Measurements from ENCODE around the gene BARHL1.
"Not testable (repeated sequence)": the region's sequence is repeated elsewhere in the genome, so short reads cannot be mapped to it uniquely, and the experiment has no call there.

The BARHL1 gene

DNA sequence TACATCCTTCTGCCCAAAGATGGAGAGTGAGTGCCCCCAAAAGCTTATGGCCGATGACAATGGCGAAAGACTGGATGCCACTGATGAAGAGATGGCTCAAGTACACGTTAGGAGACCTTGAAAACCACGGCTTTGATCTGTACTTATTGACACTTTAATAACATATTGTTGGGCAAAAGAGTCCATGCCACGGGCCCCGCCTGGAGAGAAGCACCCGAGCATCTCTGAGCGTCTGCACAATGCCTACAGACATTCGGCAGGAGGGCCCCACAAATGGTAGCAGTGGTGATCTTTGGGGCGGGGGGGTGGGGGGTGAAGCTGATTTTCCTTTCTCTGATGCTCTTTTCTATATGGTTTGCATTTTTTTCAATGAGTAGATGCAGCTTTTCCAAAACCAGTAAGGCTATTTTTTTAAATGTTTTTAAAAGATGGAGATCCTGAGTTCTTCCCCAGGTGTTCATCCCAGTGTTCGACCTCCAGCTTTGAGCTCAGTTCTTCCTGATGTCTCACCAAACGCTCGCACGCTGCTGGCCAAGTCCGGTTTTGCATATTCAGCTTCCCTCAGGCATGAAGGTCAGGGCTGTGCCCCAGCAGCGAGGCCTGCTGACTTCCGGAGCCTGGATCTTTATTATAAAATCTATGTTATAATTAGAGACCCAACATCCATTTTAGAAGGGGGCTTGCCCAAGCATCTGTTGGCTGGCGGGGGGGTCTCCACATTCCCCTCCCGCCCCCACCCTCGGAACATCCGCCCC, 34.3 kb upstream of the BARHL1 start:
- no peak overlapping the region for H3K4me3 ChIP-seq (ENCODE audit: low read length)
- no peak for TF ChIP-seq ZNF274 (IDR thresholded peaks at IDR 0.05; ENCODE audit: low read depth, low read length)

GRCh38 chr9:132548751-132549640, 33.4 kb upstream of the BARHL1 start:
- no peak for TF ChIP-seq ZNF274 (IDR thresholded peaks at IDR 0.05; ENCODE audit: low read depth, low read length)
- no peak overlapping the region for H3K4me3 ChIP-seq (ENCODE audit: low read length)

- H3K4me3 ChIP-seq (ENCODE audit: low read length): no peak overlapping the region
- no peak for TF ChIP-seq ZNF274 (IDR thresholded peaks at IDR 0.05; ENCODE audit: low read depth, low read length)
Measured at GRCh38 chr9:132551556-132551955, 30.9 kb upstream of the BARHL1 start.

GRCh38 chr9:132552041-132552440, 30.4 kb upstream of the BARHL1 start:
- no peak for TF ChIP-seq ZNF274 (IDR thresholded peaks at IDR 0.05; ENCODE audit: low read depth, low read length)
- no peak overlapping the region for H3K4me3 ChIP-seq (ENCODE audit: low read length)

GRCh38 chr9:132554755-132555154, 27.7 kb upstream of the BARHL1 start:
- no peak overlapping the region for H3K4me3 ChIP-seq (ENCODE audit: low read length)
- no peak for TF ChIP-seq ZNF274 (IDR thresholded peaks at IDR 0.05; ENCODE audit: low read depth, low read length)

- H3K4me3 ChIP-seq (ENCODE audit: low read length): no peak overlapping the region
Measured at GRCh38 chr9:132555528-132555927, 26.9 kb upstream of the BARHL1 start.

GRCh38 chr9:132556235-132556634, 26.2 kb upstream of the BARHL1 start:
- no peak for TF ChIP-seq ZNF274 (IDR thresholded peaks at IDR 0.05; ENCODE audit: low read depth, low read length)
- H3K4me3 ChIP-seq (ENCODE audit: low read length): no peak overlapping the region

More at GRCh38 chr9:132555528-132555927, 26.9 kb upstream of the BARHL1 start:
- no peak for TF ChIP-seq ZNF274 (IDR thresholded peaks at IDR 0.05; ENCODE audit: low read depth, low read length)

DNA sequence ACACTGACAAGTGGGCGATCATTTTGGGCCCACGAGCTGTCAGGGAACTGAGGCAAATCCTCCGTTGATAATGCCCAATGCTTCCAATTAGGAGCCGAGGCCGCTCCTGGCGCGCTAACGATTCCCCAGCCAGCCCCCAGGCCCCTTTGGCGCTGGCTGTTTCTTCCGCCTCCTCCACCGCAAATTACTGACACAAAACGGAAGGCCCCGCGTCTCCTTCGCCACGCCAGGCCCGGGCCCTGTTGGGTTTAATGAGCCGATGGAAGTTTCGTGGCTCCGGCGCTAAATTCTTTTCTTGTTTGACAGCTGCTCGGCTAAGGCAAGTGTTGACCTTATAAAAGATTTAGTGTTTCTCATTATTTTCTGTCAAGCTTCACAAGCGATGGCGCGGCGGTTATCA, 25.7 kb upstream of the BARHL1 start:
- no peak for TF ChIP-seq ZNF274 (IDR thresholded peaks at IDR 0.05; ENCODE audit: low read depth, low read length)
- no peak overlapping the region for H3K4me3 ChIP-seq (ENCODE audit: low read length)

DNA sequence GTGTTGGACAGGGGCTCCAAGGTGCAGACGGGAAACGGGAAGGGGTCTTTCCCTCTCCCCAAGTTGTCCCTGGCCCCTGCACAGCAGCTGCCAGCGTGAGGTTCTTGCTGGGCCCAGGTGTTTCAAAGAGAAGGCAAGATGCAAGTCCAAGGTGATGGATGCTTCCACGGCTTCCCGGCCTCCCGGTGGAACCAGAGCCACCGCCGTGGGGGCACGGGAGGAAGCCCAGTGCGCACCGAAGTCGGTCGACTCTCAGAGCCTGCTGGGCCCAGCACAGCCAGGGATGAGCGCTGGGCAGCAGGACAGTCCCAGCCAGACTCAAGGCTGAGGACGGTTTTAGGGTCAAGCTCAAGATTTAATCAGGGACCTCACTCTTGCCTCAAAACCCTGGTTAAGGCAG, 25.2 kb upstream of the BARHL1 start:
- no peak overlapping the region for H3K4me3 ChIP-seq (ENCODE audit: low read length)
- TF ChIP-seq ZNF274 (IDR thresholded peaks at IDR 0.05; ENCODE audit: low read depth, low read length): no peak

GRCh38 chr9:132559711-132560110, 22.7 kb upstream of the BARHL1 start:
- H3K4me3 ChIP-seq (ENCODE audit: low read length): no peak overlapping the region
- no peak for TF ChIP-seq ZNF274 (IDR thresholded peaks at IDR 0.05; ENCODE audit: low read depth, low read length)

- no peak for TF ChIP-seq ZNF274 (IDR thresholded peaks at IDR 0.05; ENCODE audit: low read depth, low read length)
- H3K4me3 ChIP-seq (ENCODE audit: low read length): no peak overlapping the region
Measured at GRCh38 chr9:132560616-132561202, 21.7 kb upstream of the BARHL1 start.

DNA sequence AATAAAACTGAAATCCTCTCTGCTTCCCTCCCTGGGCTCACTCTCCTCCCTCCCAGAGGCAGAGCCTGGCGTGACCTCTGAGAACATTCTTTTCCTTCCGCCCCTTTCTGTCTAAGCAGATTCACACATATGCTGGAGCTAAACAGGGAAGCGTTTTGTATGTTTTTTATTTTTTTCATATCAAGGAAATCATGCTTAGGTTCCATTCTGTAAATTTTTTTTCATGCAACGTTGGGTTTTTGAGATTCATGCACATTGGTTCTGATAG, 20.2 kb upstream of the BARHL1 start:
- TF ChIP-seq ZNF274 (IDR thresholded peaks at IDR 0.05; ENCODE audit: low read depth, low read length): no peak
- H3K4me3 ChIP-seq (ENCODE audit: low read length): no peak overlapping the region

GRCh38 chr9:132564526-132564925, 17.9 kb upstream of the BARHL1 start:
- H3K4me3 ChIP-seq (ENCODE audit: low read length): no peak overlapping the region
- no peak for TF ChIP-seq ZNF274 (IDR thresholded peaks at IDR 0.05; ENCODE audit: low read depth, low read length)

DNA sequence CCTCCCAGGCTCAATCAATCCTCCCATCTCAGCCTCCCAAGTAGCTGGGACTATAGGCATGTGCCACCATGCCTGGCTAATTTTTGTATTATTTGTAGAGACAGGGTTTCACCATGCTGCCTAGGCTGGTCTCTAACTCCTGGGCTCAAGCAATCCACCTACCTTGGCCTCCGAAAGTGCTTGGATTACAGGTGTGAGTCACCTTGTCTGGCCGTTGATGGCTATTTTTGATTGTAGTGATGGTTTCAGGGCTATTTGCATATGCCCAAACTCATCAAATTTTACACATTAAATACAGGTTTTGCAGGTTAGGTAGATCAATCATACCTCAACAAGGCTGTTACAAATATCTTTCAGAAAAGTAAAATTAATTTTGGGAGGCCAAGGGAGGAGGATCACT, 13.6 kb upstream of the BARHL1 start:
- not testable (repeated sequence) for H3K4me3 ChIP-seq (ENCODE audit: low read length)
